ENCODE measurements around the gene SIRPA.
"Not testable (repeated sequence)": the region's sequence is repeated elsewhere in the genome, so short reads cannot be mapped to it uniquely, and the experiment has no call there.

Gene SIRPA

DNA sequence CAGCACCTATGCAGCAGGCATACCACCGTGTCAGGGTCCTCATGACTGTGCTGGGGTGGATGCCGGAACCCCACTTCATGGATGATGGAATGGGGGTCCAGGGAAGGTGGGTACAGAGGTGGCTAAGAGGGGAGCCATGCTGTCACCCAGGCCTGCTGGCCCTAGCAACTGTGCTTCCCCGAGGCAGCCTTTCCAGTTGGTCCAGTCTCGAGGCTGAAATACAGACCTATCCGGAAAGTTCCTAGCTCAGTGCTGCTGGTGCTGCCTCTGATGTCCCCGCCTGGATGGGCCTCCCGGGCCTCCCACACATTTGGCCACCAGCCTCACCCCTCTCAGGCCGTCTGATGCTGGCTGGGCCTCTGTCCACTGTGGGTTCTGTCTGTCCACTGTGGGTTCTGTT, 17.4 kb downstream of the SIRPA start:
- TF ChIP-seq, protein P1, sequence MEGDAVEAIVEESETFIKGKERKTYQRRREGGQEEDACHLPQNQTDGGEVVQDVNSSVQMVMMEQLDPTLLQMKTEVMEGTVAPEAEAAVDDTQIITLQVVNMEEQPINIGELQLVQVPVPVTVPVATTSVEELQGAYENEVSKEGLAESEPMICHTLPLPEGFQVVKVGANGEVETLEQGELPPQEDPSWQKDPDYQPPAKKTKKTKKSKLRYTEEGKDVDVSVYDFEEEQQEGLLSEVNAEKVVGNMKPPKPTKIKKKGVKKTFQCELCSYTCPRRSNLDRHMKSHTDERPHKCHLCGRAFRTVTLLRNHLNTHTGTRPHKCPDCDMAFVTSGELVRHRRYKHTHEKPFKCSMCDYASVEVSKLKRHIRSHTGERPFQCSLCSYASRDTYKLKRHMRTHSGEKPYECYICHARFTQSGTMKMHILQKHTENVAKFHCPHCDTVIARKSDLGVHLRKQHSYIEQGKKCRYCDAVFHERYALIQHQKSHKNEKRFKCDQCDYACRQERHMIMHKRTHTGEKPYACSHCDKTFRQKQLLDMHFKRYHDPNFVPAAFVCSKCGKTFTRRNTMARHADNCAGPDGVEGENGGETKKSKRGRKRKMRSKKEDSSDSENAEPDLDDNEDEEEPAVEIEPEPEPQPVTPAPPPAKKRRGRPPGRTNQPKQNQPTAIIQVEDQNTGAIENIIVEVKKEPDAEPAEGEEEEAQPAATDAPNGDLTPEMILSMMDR (IDR thresholded peaks at IDR 0.05; ENCODE audit: low read depth, low read length, missing control alignments) = no peak
- no peak for DNase-seq (ENCODE audit: low read depth)
- in situ Hi-C loops (cut with HindIII; ENCODE audit: low sequenced_read_pairs) = no loop called here
- no peak overlapping the region for H3K4me3 ChIP-seq (ENCODE audit: low read depth, low read length)

DNA sequence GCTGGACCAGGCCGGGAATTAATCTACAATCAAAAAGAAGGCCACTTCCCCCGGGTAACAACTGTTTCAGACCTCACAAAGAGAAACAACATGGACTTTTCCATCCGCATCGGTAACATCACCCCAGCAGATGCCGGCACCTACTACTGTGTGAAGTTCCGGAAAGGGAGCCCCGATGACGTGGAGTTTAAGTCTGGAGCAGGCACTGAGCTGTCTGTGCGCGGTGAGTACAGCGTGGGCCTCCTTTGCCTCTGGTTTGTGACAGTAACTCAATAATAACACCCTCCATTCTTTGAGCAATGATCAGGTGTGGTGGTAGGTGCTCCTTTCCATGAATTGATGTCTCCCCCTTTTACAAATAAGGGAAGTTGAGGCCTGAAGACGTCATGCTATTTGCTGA, 20.0 kb downstream of the SIRPA start:
- H3K4me3 ChIP-seq (ENCODE audit: low read depth, low read length); in situ Hi-C loops (cut with HindIII; ENCODE audit: low sequenced_read_pairs); DNase-seq (ENCODE audit: low read depth): not testable (repeated sequence)

DNA sequence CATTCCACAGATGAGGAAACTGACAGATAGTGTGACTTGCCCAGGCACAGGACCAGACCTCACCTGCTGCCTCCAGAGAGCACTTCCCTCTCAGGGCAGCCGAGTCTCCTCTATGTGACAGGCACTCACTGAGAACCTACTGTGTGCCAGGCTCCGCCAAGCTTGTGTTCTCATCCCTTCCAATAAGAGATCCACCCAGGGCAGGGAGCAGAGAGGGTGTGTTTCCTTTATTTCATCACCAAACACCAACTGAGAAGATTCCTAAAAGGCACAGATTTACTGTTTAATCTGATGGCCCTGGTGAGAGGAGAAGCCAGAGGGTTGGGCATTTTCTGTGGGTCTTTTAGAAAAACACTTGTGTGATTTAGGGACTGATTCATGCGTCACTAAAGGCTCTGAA, 20.5 kb downstream of the SIRPA start:
- H3K4me3 ChIP-seq (ENCODE audit: low read depth, low read length) = no peak overlapping the region
- in situ Hi-C loops (cut with HindIII; ENCODE audit: low sequenced_read_pairs) = no loop called here
- no peak for DNase-seq (ENCODE audit: low read depth)
- TF ChIP-seq, protein P1 (IDR thresholded peaks at IDR 0.05; ENCODE audit: low read depth, low read length, missing control alignments) = no peak

DNA sequence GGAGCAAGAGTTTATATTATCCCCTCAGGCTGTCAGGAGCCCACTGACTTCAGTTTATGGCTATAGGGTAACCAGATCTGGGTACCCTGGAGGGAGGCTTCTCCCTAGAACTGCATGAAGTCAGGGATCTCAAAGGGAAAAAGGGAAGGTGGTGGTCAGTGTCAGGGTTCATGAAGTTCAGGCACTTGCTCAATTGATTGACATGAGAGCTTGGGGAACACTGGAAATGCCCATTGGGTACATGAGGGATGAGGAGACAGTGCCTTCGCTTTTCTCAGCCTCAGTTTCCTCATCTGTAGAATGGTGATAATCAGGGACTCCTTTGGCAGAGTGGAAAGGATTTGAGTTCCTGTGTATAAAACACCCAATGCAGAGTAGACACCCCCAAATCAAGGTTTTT, 22.6 kb downstream of the SIRPA start:
- in situ Hi-C loops (cut with HindIII; ENCODE audit: low sequenced_read_pairs) = no loop called here
- TF ChIP-seq, protein P1 (IDR thresholded peaks at IDR 0.05; ENCODE audit: low read depth, low read length, missing control alignments) = no peak
- no peak overlapping the region for H3K4me3 ChIP-seq (ENCODE audit: low read depth, low read length)
- no peak for DNase-seq (ENCODE audit: low read depth)

DNA sequence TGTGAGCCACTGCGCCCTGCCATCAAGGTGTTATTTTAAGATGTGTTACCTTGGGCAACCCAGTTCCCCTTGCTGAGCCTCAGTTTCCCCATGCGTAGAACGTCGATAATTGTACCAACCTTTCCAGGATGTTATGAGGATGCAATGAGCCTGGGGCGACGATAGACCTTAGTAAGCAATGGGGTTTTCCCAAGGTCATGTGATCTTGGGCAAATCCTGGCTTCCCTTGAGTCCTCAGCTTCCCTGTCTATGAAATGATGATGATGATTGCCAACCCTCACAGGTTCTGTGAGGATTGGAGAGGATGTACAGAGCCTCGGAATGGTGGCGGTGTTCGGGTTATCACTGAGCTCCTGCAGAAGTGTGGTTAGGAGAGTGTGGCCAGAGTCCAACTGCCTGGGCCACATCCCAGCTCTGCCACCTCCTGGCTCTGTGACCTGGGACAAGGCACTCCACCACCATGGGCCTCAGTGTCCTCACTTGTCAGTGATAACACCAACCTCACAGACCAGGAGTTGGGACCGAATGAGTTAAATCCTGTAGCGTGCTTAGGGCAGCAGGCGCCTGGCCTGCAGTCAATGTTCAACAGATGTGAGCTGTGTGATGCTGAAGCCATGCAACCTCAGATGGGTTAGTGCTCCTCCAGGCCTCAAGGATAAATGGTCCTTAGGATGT, 23.4 kb downstream of the SIRPA start:
- TF ChIP-seq, protein P1 (IDR thresholded peaks at IDR 0.05; ENCODE audit: low read depth, low read length, missing control alignments) = no peak
- no peak overlapping the region for H3K4me3 ChIP-seq (ENCODE audit: low read depth, low read length)
- no peak for DNase-seq (ENCODE audit: low read depth)
- in situ Hi-C loops (cut with HindIII; ENCODE audit: low sequenced_read_pairs) = no loop called here

DNA sequence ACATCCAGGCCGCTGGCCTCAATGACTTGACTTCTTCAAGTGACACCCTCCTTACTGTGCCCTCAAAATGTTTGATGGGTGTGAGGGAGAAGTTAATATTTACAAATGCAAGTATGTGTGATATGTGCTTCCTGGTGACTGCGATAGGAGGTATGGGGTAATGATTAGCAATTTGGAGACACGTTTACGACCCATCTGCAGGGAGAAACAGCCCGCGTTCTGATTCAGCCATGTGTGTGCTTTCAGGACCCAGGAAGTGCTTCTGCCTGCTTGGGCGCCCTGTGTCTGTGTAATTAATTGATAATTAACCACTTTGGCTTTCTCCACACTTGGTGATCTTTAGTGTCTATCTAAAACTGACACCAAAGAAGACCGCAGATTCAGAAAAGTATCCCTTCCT, 25.0 kb downstream of the SIRPA start:
- TF ChIP-seq, protein P1 (IDR thresholded peaks at IDR 0.05; ENCODE audit: low read depth, low read length, missing control alignments) = no peak
- in situ Hi-C loops (cut with HindIII; ENCODE audit: low sequenced_read_pairs) = no loop called here
- no peak for DNase-seq (ENCODE audit: low read depth)
- H3K4me3 ChIP-seq (ENCODE audit: low read depth, low read length) = no peak overlapping the region

DNA sequence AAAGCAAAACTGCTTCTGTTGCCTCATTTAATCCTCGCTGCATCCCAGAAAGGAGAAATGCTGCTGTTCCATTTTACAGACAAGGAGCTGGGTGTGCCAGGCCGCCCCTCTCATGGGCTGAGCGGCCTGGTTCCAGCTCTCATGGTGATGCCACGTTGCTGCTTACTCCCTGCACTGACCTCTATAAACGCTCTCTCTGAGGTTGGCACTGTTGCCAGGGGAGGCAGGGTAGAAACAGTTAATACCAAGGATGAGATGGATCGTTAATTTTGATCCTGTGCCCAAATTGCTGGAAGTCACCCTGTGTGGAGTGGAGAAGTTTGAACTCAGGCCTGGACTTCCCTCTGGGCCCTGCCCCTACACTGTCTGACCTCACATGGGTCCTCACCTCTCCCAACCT, 25.6 kb downstream of the SIRPA start:
- in situ Hi-C loops (cut with HindIII; ENCODE audit: low sequenced_read_pairs) = no loop called here
- DNase-seq (ENCODE audit: low read depth) = no peak
- no peak overlapping the region for H3K4me3 ChIP-seq (ENCODE audit: low read depth, low read length)
- TF ChIP-seq, protein P1 (IDR thresholded peaks at IDR 0.05; ENCODE audit: low read depth, low read length, missing control alignments) = no peak

DNA sequence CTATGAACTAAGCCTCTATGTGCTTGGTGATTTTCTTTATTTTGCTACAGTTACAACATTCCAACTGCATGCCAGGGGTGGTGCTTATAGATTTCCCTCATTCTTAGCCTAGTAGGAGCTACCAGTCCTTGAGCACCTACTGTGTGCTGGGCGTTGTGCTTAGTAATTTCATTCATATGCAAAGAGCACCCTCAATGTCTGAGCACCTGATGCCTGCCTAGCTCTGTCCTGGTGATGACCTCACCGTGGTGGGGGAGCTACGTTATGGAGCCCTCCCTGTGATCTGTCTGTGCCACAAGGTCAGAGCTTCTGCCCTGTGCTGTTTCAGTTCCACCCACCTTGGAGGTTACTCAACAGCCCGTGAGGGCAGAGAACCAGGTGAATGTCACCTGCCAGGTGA, 26.8 kb downstream of the SIRPA start:
- DNase-seq (ENCODE audit: low read depth); in situ Hi-C loops (cut with HindIII; ENCODE audit: low sequenced_read_pairs): not testable (repeated sequence)

More for the DNA sequence above, 26.8 kb downstream of the SIRPA start:
- not testable (repeated sequence) for H3K4me3 ChIP-seq (ENCODE audit: low read depth, low read length)

Data from astrocyte of the cerebellum (primary cell).